Upper lobe of right lung (tissue), 1 donor: ENCODE data around the gene OSBPL10. TPM values are rescaled to one million over a fixed set of nuclear protein-coding genes. Genes with fewer than 3 reads are reported as not detected.

ENCODE experiments used
- ATAC-seq: fragments of 200-7000 bp; cut with Tn5 transposase; one replicate; pipeline ENCODE4 v1.9.1; 2020; ENCODE audit warnings: mild to moderate bottlenecking, moderate library complexity
- DNase-seq: peaks from one replicate; pipeline ENCODE4 v3.0.0-alpha.2; 2020
- H3K27ac ChIP-seq: fragments of 200-600 bp; one replicate; pipeline ENCODE4 v1.8.0; 2022
- H3K27me3 ChIP-seq: fragments of 200-600 bp; one replicate; pipeline ENCODE4 v1.8.0; 2022; ENCODE audit warnings: mild to moderate bottlenecking
- H3K36me3 ChIP-seq: fragments of 200-600 bp; one replicate; pipeline ENCODE4 v1.8.0; 2022
- H3K4me1 ChIP-seq: fragments of 200-600 bp; one replicate; pipeline ENCODE4 v1.8.0; 2022
- H3K4me3 ChIP-seq: fragments of 200-600 bp; one replicate; pipeline ENCODE4 v1.8.0; 2022; ENCODE audit warnings: mild to moderate bottlenecking
- H3K9me3 ChIP-seq: fragments of 200-600 bp; one replicate; pipeline ENCODE4 v1.8.0; 2022
- intact Hi-C: fragments of 100-400 bp; cut with DNase I; formaldehyde crosslinking; loops from one replicate; pipeline ENCODE4 v1.11.0; 2022
- total RNA-seq: library from RNA; stranded (reverse); fragmentation: NEBNext Ultra II Directional; extraction: Animal tissue kit (Norgen Biotek cat#: 25700); gene quantifications from one replicate; pipeline ENCODE4 v1.2.1, GENCODE V29; 2021
- TF ChIP-seq, protein P1 (sequence below): fragments of 200-600 bp; IDR thresholded peaks from one replicate; pipeline ENCODE4 v1.8.0; 2022; ENCODE audit warnings: antibody characterized with exemption
- donor health status: DM: no; HTN: yes; CAD: no; lungs with severe emphysema.

OSBPL10 gene
- total RNA-seq, 1 donor from 2014 or later: 30.8 TPM

DNA sequence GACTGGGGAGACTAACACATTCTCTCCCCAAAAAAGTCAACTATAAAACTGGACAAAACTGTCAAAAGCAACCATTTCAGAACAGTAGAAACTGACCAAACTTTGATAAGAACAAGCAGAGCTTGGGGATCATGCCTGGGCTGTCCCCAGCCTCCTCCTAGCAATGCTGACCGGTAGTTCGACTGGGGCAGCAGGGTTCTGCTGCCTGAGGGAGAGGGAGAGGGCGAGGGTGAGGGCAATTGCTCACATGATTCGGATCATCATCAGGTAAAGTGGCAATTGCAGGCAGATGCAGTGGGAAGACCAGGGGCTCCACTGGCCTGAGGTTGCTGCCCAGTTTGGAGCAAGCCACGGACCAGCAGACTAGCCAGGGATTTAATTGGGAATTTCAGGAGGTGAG, 88.6 kb downstream of the OSBPL10 start:
- DNase-seq: no peak
- intact Hi-C loops: no loop called here

DNA sequence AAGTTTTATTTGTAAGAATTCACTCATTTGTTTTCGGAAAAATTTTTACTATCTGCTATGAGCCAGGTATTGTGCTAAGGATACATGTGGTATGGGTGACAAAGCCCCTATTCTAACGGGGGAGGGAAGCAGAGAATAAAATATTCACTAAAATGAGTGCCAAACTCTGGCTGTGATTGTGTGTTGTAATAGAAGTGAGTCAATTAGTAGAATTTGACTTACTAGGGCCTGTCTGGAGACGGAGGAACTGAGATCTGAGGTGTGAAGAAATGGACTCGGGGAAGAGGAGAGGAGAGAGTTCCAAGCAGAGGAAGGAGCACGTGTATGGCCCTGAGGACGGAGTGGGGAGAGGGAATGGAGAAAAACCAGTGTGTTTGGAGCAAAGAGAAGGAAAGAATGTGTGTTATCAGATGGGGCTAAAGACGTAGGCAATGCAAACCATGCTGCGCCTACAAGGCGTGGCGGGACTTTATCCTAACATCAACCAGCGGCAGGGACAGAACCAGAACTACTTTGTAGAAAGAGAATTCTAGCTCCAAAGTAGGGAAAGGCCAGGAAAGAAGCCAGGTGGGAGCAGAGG, 89.1 kb downstream of the OSBPL10 start:
- intact Hi-C loops: no loop called here
- Histone ChIP-seq H3K36me3 (no peaks in the 10 kb centered on the region), H3K9me3 (no peaks in the 10 kb centered on the region), H3K27me3 (no peaks in the 10 kb centered on the region), H3K27ac (no peak overlapping the region), H3K4me1 (no peaks in the 10 kb centered on the region), H3K4me3 (no peak overlapping the region)
- ATAC-seq (no peak), DNase-seq (no peak)
- TF ChIP-seq, protein P1, sequence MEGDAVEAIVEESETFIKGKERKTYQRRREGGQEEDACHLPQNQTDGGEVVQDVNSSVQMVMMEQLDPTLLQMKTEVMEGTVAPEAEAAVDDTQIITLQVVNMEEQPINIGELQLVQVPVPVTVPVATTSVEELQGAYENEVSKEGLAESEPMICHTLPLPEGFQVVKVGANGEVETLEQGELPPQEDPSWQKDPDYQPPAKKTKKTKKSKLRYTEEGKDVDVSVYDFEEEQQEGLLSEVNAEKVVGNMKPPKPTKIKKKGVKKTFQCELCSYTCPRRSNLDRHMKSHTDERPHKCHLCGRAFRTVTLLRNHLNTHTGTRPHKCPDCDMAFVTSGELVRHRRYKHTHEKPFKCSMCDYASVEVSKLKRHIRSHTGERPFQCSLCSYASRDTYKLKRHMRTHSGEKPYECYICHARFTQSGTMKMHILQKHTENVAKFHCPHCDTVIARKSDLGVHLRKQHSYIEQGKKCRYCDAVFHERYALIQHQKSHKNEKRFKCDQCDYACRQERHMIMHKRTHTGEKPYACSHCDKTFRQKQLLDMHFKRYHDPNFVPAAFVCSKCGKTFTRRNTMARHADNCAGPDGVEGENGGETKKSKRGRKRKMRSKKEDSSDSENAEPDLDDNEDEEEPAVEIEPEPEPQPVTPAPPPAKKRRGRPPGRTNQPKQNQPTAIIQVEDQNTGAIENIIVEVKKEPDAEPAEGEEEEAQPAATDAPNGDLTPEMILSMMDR: no peak

More for the DNA sequence above, 88.6 kb downstream of the OSBPL10 start:
- H3K27ac ChIP-seq: no peak overlapping the region
- no peaks in the 10 kb centered on the region for H3K4me1 ChIP-seq
- ATAC-seq: no peak
- no peaks in the 10 kb centered on the region for H3K36me3 ChIP-seq
- TF ChIP-seq, protein P1: no peak
- no peaks in the 10 kb centered on the region for H3K9me3 ChIP-seq
- no peak overlapping the region for H3K4me3 ChIP-seq
- no peaks in the 10 kb centered on the region for H3K27me3 ChIP-seq

DNA sequence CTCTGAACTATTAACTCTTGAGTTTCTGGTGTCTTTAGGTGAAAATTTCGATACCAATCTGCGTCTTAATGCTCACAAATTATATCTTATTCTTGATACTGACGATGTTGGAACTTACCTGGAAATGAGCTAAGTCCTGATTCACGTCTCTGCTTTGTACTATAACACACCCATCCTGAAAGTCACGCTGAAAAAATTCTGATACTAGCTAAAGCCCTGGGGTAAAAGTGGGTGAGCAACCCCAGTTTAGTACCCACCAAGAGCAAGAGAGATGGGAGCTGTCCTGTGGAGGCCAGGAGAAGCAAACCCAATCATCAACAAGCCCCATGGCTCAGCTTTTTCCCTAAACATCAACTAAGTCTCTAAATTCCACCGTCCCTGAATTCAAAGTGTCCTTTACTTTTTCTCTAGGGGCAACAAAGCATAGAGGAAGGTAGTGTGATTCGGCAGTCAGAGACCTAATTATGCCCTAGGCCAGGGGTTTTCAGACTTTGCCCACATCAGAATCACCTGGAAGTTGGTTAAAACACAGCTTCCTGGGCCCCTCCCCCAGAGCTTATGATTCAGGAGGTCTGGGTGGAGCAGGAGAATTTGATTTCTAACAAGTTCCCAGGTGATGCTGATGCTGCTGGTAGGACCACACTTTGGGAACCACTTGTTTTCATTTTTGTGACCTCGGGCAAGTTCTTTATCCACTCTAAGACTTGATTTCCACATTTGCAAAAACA, 90.2 kb downstream of the OSBPL10 start:
- Histone ChIP-seq H3K4me1 (no peaks in the 10 kb centered on the region), H3K27me3 (no peaks in the 10 kb centered on the region), H3K9me3 (no peaks in the 10 kb centered on the region), H3K4me3 (no peak overlapping the region), H3K36me3 (no peaks in the 10 kb centered on the region), H3K27ac (no peak overlapping the region)
- DNase-seq (no peak), ATAC-seq (no peak)
- intact Hi-C loops: no loop called here
- TF ChIP-seq, protein P1: no peak

DNA sequence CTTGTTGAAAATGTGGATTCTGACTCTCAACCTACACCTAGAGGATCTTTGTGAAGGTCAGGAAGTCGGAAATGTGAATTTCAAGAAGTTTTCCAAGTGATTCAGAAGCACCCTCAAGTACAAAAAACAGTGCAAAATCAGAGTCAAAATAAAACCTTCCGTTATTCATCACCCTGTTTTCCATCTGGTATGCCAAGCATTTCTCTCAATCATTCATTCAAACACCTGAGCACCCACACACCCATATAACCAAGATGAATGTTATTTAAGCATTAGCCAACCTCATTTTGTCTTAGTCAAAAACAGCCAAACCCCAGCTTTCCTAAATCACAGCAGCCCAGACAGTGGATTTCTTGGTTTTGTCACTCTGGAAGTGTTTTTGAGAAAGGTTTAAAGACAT, 91.1 kb downstream of the OSBPL10 start:
- Histone ChIP-seq H3K4me3 (no peak overlapping the region), H3K36me3 (no peaks in the 10 kb centered on the region), H3K27ac (no peak overlapping the region), H3K27me3 (no peaks in the 10 kb centered on the region), H3K4me1 (no peaks in the 10 kb centered on the region), H3K9me3 (no peaks in the 10 kb centered on the region)
- intact Hi-C loops: no loop called here
- no peak for DNase-seq
- TF ChIP-seq, protein P1: no peak
- no peak for ATAC-seq

DNA sequence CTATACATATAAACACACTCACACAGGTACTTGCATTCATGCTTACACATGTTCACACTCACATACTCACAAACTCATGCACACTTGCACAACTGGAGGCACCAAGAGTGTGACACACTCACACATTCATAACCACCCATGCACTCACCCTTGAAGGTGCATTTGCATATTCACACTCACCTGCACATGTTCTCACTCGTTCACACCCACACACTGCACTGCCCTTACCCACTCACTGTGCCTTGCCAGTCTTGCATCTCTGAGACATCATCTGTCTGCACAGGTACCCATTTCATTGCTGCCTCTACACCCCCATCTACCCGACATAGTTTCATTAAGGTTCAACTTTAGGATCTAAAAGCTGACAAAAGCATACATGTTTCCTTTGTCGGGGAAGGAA, 95.8 kb downstream of the OSBPL10 start:
- DNase-seq (no peak), ATAC-seq (no peak)
- Histone ChIP-seq H3K9me3 (no peaks in the 10 kb centered on the region), H3K4me1 (peaks cover 5% of the 10 kb centered on the region), H3K36me3 (no peaks in the 10 kb centered on the region), H3K27ac (no peak overlapping the region), H3K4me3 (no peak overlapping the region), H3K27me3 (no peaks in the 10 kb centered on the region)
- intact Hi-C loops: no loop called here
- TF ChIP-seq, protein P1: no peak
